ENCODE data around the gene PSMD13.
"Not testable (repeated sequence)": the region's sequence is repeated elsewhere in the genome, so short reads cannot be mapped to it uniquely, and the experiment has no call there.

PSMD13 gene

GRCh38 chr11:236774-237767 lies at the start of gene PSMD13:
TSS of gene PSMD13 (plus strand) at chr11:236976. CDS start at chr11:237050, 74 bp downstream.
- DNase-seq, result peak; percentile 77

GRCh38 chr11:189200-189783 lies 47.5 kb upstream of the PSMD13 start:
- not testable (repeated sequence) for DNase-seq

- DNase-seq, result not testable (repeated sequence)
Observed at GRCh38 chr11:189843-190311, 46.9 kb upstream of the PSMD13 start.

- DNase-seq, result not testable (repeated sequence)
Observed at GRCh38 chr11:190546-190945, 46.2 kb upstream of the PSMD13 start.

GRCh38 chr11:191490-192478 lies 45.0 kb upstream of the PSMD13 start:
- not testable (repeated sequence) for DNase-seq

- not testable (repeated sequence) for DNase-seq
Observed at GRCh38 chr11:192674-193128, 44.1 kb upstream of the PSMD13 start, which contains the start of gene SCGB1C1. TSS of gene SCGB1C1 (plus strand) at chr11:193078. CDS start at chr11:193100, 22 bp downstream.

GRCh38 chr11:193481-193880 lies 43.3 kb upstream of the PSMD13 start:
- DNase-seq, result not testable (repeated sequence)

GRCh38 chr11:196786-197731 lies 39.7 kb upstream of the PSMD13 start:
- no peak for DNase-seq

- DNase-seq, result no peak
Observed at GRCh38 chr11:197741-198235, 39.0 kb upstream of the PSMD13 start.

- no peak for DNase-seq
Observed at GRCh38 chr11:198236-198806, 38.5 kb upstream of the PSMD13 start.

GRCh38 chr11:199004-199581 lies 37.7 kb upstream of the PSMD13 start:
- no peak for DNase-seq

GRCh38 chr11:199782-200181 lies 37.0 kb upstream of the PSMD13 start:
- no peak for DNase-seq

GRCh38 chr11:200224-201003 lies 36.4 kb upstream of the PSMD13 start:
- DNase-seq, result no peak

GRCh38 chr11:201966-202365 lies 34.8 kb upstream of the PSMD13 start:
- DNase-seq, result no peak

GRCh38 chr11:202490-202889 lies 34.3 kb upstream of the PSMD13 start:
- DNase-seq, result no peak

GRCh38 chr11:203056-203944 lies 33.5 kb upstream of the PSMD13 start:
- DNase-seq, result no peak

- DNase-seq, result no peak
Observed at GRCh38 chr11:203945-204586, 32.7 kb upstream of the PSMD13 start.

- DNase-seq, result no peak
Observed at GRCh38 chr11:204587-205109, 32.1 kb upstream of the PSMD13 start.

All from NCI-H1105 treated with DMSO at 0.1 percent for 48 hours (cell line).